ENCODE results near the gene VPS4A. TPM values are rescaled to one million over a fixed set of nuclear protein-coding genes. Genes with fewer than 3 reads are reported as not detected.

The VPS4A gene
- total RNA-seq, 1 donor from 2014 or later = 29.2 TPM

DNA sequence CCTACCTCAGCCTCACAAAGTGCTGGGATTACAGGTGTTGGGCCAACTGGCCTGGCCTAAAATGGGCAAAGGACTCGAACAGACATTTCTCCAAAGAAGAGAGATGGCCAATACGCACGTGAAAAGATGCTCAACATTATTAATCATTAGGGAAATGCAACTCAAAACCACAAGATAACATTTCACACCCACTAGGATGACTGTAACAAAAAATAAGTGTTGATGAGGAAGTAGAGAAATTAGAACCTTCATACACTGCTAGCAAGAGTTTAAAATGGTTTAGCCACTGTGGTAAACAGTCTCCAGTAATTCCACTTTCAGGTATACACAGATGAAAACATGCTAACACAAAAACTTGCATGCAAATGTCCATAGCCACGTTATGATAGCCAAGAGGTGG, 34.8 kb downstream of the VPS4A start:
- H3K27ac Mint-ChIP-seq (ENCODE audit: unreplicated experiment) = no peak overlapping the region
- TF ChIP-seq, protein P1, sequence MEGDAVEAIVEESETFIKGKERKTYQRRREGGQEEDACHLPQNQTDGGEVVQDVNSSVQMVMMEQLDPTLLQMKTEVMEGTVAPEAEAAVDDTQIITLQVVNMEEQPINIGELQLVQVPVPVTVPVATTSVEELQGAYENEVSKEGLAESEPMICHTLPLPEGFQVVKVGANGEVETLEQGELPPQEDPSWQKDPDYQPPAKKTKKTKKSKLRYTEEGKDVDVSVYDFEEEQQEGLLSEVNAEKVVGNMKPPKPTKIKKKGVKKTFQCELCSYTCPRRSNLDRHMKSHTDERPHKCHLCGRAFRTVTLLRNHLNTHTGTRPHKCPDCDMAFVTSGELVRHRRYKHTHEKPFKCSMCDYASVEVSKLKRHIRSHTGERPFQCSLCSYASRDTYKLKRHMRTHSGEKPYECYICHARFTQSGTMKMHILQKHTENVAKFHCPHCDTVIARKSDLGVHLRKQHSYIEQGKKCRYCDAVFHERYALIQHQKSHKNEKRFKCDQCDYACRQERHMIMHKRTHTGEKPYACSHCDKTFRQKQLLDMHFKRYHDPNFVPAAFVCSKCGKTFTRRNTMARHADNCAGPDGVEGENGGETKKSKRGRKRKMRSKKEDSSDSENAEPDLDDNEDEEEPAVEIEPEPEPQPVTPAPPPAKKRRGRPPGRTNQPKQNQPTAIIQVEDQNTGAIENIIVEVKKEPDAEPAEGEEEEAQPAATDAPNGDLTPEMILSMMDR (IDR thresholded peaks at IDR 0.05) = no peak
- no peak for DNase-seq (ENCODE audit: low spot score)
- H3K4me3 Mint-ChIP-seq (ENCODE audit: unreplicated experiment) = no peak overlapping the region
- H3K4me1 Mint-ChIP-seq (ENCODE audit: low read depth) = peaks cover 5% of the 10 kb centered on the region
- H3K36me3 Mint-ChIP-seq (ENCODE audit: low read depth) = peaks cover 3% of the 10 kb centered on the region
- H3K9me3 Mint-ChIP-seq (ENCODE audit: low read depth) = no peaks in the 10 kb centered on the region
- no peaks in the 10 kb centered on the region for H3K27me3 Mint-ChIP-seq (ENCODE audit: low read depth)

DNA sequence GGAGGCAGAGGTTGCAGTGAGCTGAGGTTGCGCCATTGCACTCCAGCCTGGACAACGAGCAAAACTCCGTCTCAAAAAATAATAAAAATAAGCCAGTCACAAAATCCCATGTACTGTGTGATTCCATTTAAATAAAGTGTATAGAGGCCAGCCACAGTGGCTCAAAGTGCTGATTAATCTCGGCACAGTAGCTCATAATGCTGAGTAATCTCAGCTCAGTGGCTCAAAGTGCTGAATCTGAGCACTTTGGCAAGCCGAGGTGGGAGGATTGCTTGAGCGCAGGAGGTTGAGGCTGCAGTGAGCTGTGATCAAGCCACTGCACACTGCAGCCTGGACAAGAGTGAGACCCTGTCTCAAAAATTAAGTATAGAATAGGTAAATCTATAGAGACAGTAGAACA, 35.5 kb downstream of the VPS4A start:
- Mint-ChIP-seq H3K4me1 (ENCODE audit: low read depth) (no peaks in the 10 kb centered on the region), H3K27ac (ENCODE audit: unreplicated experiment) (no peak overlapping the region), H3K36me3 (ENCODE audit: low read depth) (peaks cover 4% of the 10 kb centered on the region), H3K27me3 (ENCODE audit: low read depth) (no peaks in the 10 kb centered on the region), H3K4me3 (ENCODE audit: unreplicated experiment) (no peak overlapping the region), H3K9me3 (ENCODE audit: low read depth) (no peaks in the 10 kb centered on the region)
- no peak for DNase-seq (ENCODE audit: low spot score)
- TF ChIP-seq, protein P1 (IDR thresholded peaks at IDR 0.05) = no peak

DNA sequence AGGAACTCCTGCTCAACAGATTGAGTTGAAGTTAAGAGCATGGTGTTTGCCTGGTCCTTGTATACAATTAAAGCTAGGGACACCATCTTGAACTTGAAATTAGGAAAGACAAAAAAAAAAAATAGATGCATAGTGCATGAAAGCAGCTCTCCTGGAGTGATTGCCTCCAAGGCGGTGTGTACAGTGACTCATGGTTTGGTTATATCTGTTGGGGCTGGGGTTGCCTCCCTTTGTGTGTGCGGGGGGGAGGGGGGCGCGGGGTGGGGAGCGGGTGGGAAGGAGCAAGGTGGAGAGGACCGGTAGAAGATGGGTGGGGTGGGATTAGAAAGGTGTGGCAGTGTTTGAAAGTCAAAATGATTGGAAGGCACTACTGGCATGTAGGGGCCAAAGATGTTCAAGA, 37.1 kb downstream of the VPS4A start:
- Mint-ChIP-seq H3K4me3 (ENCODE audit: unreplicated experiment) (no peak overlapping the region), H3K9me3 (ENCODE audit: low read depth) (no peaks in the 10 kb centered on the region), H3K4me1 (ENCODE audit: low read depth) (no peaks in the 10 kb centered on the region), H3K27me3 (ENCODE audit: low read depth) (no peaks in the 10 kb centered on the region), H3K36me3 (ENCODE audit: low read depth) (peaks cover 4% of the 10 kb centered on the region), H3K27ac (ENCODE audit: unreplicated experiment) (no peak overlapping the region)
- TF ChIP-seq, protein P1 (IDR thresholded peaks at IDR 0.05) = no peak
- no peak for DNase-seq (ENCODE audit: low spot score)

DNA sequence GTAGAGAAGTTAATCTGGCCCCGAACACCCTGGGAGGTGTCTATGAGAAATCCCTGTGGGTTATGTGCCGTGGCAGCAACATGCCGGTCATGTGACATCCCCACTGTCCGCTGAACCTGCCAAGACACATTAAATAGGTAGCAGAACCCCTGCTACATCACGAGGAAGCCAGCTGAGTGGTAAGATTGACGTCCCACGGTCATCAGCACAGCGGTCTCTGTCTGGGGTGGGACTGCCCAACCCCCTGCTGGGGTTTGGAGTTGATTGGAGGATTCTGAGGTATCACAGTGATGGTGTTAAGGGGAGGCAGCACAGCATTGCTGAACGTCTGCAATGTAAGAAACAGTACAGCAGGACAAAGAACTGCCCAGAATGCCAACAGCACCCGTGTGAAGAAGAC, 38.4 kb downstream of the VPS4A start:
- TF ChIP-seq, protein P1 (IDR thresholded peaks at IDR 0.05) = no peak
- DNase-seq (ENCODE audit: low spot score) = no peak
- no peaks in the 10 kb centered on the region for H3K9me3 Mint-ChIP-seq (ENCODE audit: low read depth)
- no peaks in the 10 kb centered on the region for H3K4me1 Mint-ChIP-seq (ENCODE audit: low read depth)
- no peaks in the 10 kb centered on the region for H3K27me3 Mint-ChIP-seq (ENCODE audit: low read depth)
- peaks cover 4% of the 10 kb centered on the region for H3K36me3 Mint-ChIP-seq (ENCODE audit: low read depth)
- no peak overlapping the region for H3K27ac Mint-ChIP-seq (ENCODE audit: unreplicated experiment)
- no peak overlapping the region for H3K4me3 Mint-ChIP-seq (ENCODE audit: unreplicated experiment)

DNA sequence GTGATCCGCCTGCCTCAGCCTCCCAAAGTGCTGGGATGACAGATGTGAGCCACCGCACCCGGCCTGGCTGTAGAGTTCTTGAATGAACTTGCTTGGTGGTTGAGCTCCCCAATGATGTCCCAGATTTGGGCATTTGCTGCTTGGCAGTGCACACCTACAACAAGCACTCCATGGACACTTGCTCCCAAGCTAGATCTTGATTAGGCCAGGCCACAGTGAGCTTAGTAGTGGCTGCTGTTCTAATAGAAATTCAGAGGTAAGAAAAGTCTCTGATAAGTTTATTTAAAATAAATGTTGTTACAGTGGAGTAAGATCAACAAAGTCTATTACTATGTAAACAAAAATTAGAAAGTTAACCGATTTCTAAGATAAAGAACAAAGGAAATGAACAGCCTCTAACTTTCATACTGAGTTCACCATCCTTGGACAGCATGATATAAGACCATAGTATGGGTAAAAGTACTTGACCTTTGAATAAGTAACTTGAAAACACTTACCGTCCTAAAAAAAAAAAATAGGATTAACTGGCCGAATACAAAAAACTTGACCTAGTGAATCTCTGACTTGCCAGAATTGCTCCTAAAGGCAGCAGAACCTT, 39.5 kb downstream of the VPS4A start:
- no peak for DNase-seq (ENCODE audit: low spot score)
- TF ChIP-seq, protein P1 (IDR thresholded peaks at IDR 0.05) = no peak
- Mint-ChIP-seq H3K9me3 (ENCODE audit: low read depth) (no peaks in the 10 kb centered on the region), H3K36me3 (ENCODE audit: low read depth) (peaks cover 4% of the 10 kb centered on the region), H3K27me3 (ENCODE audit: low read depth) (no peaks in the 10 kb centered on the region), H3K4me3 (ENCODE audit: unreplicated experiment) (no peak overlapping the region), H3K27ac (ENCODE audit: unreplicated experiment) (no peak overlapping the region), H3K4me1 (ENCODE audit: low read depth) (no peaks in the 10 kb centered on the region)
